Measurements from ENCODE around the gene DPP6. TPM values are rescaled to one million over a fixed set of nuclear protein-coding genes. Genes with fewer than 3 reads are reported as not detected.
A peak's percentile ranks its signal among the peaks of the same experiment; 100 is the strongest.

The DPP6 gene
- total and polyA plus RNA-seq, 9 of the 15 experiments (the other 6 are each of a cell fraction or from before 2014, with no cell fraction given), result not detected

- no peak for TF ChIP-seq ZNF318 (IDR thresholded peaks at IDR 0.05; ENCODE audit: borderline replicate concordance in 1 of 2, low read depth in 1 of 2)
- no peak for TF ChIP-seq HES1 (IDR thresholded peaks at IDR 0.05; ENCODE audit: low read depth)
- TF ChIP-seq MYC (IDR thresholded peaks at IDR 0.05; ENCODE audit: low read depth, low read length), result peak; percentile 60
- TF ChIP-seq MYC (CRISPR knock-in tag; IDR thresholded peaks at IDR 0.05; ENCODE audit: borderline replicate concordance, low read depth), result peak; percentile 84
- TF ChIP-seq TSC22D4 (tag; IDR thresholded peaks at IDR 0.05), result no peak
- 0 out of 2 replicates have a peak, but pooled peaks have one; percentile 36 for TF ChIP-seq MEF2D (tag; conservative IDR thresholded peaks at IDR 0.05; ENCODE audit: low read depth)
- TF ChIP-seq ZBTB17 (CRISPR knock-in tag; IDR thresholded peaks at IDR 0.05), result peak; percentile 55; the same call in 1 of the 2 replicates
- TF ChIP-seq BDP1 (IDR thresholded peaks at IDR 0.05; ENCODE audit: insufficient read depth, insufficient read length), result no peak
- no peak for TF ChIP-seq FOSL1 (tag; conservative IDR thresholded peaks at IDR 0.05)
- TF ChIP-seq ZNF12 (CRISPR knock-in tag; IDR thresholded peaks at IDR 0.05), result no peak
- TF ChIP-seq ZNF609 (CRISPR knock-in tag; IDR thresholded peaks at IDR 0.05; ENCODE audit: borderline replicate concordance), result no peak
- TF ChIP-seq ESRRA (IDR thresholded peaks at IDR 0.05; ENCODE audit: borderline replicate concordance, low read depth), result no peak
- TF ChIP-seq ZNF717 (CRISPR knock-in tag; IDR thresholded peaks at IDR 0.05), result no peak
- peak; percentile 56 for TF ChIP-seq RBFOX2 (IDR thresholded peaks at IDR 0.05; ENCODE audit: low read depth, low read length)
- no peak for TF ChIP-seq ZNF75A (CRISPR knock-in tag; IDR thresholded peaks at IDR 0.05)
Measured at GRCh38 chr7:154677454-154677853, 625.3 kb downstream of the DPP6 start (continued).
